ENCODE measurements around the gene CTCF. TPM values are rescaled to one million over a fixed set of nuclear protein-coding genes. Genes with fewer than 3 reads are reported as not detected.

The CTCF gene

Small RNAs within 50 kb of the gene (small RNA-seq; reads per million reads assigned to genes)
- gene AC027682.3 (ENCODE audit: low read depth) = not detected

Measured in mesenchymal stem cell (in vitro differentiated cells and primary cell).